ENCODE measurements around the gene ERC2. TPM values are rescaled to one million over a fixed set of nuclear protein-coding genes. Genes with fewer than 3 reads are reported as not detected.

Gene ERC2
- total RNA-seq, 1 experiment from 2014 or later: 0.59 TPM

GRCh38 chr3:56257826-56258225 lies 210.4 kb downstream of the ERC2 start:
- no peak for DNase-seq (ENCODE audit: low read depth)

DNA sequence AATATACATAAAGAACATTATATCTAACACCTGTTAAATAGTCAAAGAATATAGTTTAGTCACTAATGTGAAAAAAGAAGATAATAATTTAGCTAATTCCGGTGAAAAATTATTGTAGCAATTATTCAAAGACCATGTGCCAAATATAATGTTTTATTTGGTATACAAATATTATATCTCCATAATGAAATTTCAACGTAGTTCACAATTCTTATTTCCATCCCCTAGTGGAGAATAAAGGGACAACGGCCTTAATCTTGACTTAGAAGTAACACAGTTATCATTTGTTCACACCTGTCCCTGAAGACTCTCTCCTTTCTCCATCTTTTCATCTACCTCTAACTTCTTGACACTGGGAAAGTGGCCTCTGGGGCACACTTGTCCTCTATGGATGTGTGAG lies 213.4 kb downstream of the ERC2 start:
- no peak for DNase-seq (ENCODE audit: low read depth)

DNA sequence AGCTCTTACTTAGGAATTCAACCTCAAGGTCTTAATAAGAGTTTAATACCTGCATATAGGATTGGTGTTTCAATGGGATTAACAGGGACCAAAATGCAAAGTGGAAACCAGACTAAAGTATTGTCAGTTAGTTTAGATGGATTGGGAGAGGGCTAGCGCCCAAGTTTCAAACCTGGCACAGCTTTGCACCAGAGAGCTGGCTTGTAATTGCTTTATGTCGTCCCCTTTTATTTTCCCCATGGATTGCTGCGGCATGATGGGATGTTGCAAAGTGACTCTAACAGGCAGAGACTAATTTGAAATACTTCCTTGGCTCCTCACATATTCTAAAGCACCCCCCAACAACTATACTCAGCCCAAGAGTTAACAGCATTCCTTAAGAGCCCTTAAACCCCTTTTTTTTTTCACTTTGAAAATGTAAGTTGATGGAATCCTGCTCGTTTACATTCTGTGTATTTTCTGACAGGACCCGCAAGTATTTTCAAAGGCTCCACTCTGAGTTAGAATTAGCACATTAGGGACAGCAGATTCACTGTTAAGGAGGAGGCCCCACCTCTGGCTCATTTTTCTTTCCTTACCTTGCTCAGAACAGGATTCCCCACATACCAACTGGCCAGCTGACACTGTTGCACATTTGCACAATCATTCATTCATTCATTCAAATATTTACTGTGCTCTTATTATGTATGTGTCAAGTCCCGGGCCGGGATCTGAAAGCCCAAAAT lies 214.2 kb downstream of the ERC2 start:
- no peak for DNase-seq (ENCODE audit: low read depth)

GRCh38 chr3:56251343-56251945 lies 216.8 kb downstream of the ERC2 start:
- DNase-seq (ENCODE audit: low read depth): peak; percentile 52

DNA sequence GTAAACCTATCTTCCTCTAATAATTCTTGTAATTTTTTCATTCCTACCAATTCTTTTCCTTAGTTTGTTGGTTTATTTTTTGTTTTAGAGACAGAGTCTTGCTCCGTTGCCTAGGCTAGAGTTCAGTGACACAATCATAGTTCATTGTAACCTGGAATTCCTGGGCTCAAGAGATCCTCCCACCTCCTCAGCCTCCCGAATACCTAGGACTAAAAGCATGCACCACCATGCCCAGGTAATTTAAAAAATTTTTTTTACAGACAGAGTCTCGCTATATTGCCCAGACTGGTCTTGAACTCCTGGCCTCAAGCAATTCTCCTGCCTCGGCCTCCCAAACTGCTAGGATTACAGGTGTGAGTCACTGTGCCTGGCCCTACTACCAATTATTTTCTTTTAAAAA lies 220.2 kb downstream of the ERC2 start:
- no peak for DNase-seq (ENCODE audit: low read depth)

DNA sequence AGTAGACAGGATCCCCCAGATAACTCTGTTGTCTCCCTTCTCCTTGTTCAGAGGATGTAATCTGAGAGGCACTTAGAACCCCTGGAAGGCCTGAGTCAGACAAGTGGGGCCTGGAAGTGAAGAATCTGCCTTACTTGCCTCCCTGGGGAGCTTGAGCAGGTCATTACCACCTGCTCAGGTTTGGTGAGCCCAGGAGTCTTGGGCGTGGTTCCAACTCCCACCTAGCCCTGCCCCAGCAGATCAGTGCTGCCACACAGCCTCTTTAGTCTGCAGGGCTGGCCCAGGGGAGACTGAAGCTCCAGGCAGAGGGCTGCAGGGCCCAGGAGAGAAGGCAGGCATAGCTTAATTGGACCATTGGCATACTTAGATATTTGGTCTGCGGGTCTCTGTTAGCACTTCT lies 230.0 kb downstream of the ERC2 start:
- no peak for DNase-seq (ENCODE audit: low read depth)

- DNase-seq (ENCODE audit: low read depth): no peak
These were observed 234.5 kb downstream of the ERC2 start for GRCh38 chr3:56233742-56234141.

GRCh38 chr3:56229311-56229710 lies 239.0 kb downstream of the ERC2 start:
- DNase-seq (ENCODE audit: low read depth): no peak

- no peak for DNase-seq (ENCODE audit: low read depth)
These were observed 245.4 kb downstream of the ERC2 start for GRCh38 chr3:56222866-56223265.

DNA sequence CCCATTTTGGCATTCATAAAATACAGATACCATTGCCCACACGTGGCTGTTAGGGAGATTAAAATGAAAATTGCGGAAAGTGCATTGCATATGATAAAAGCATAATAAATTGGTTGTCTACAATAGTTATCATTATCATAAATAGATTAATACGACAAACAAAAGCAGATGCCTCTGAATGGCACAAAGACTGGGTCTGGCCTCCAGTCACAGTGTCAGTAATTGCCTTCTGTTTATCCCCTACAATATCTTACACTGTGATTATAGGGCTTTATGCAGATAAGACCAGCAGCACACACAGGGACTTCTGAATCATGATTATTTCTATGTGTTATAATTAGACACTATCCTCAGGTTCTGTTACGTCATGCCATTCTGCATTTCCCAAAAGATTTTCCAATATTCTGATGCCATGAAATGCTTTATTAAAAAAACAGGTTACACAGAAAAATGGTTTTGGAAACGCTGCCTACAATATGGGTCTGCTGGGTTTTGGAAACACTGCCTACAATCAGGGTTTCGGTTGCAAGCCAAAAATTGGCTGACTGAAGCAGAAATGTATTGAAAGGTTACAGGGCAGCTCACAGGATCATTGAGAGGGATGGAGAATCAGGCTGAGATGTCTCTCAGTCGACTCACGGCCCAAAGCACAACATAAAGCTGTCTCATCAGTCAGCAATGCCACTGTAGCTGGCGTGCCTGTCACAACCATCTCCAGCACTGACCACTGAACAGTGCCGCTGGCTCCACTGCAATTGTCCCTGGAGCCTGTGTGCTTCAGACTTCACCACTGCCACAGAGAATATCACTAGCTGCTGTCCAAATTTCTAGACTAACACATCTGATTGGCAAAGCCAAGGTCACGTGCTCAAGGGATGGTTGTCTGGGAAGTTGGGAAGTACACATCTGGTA lies 248.1 kb downstream of the ERC2 start:
- no peak for DNase-seq (ENCODE audit: low read depth)

DNA sequence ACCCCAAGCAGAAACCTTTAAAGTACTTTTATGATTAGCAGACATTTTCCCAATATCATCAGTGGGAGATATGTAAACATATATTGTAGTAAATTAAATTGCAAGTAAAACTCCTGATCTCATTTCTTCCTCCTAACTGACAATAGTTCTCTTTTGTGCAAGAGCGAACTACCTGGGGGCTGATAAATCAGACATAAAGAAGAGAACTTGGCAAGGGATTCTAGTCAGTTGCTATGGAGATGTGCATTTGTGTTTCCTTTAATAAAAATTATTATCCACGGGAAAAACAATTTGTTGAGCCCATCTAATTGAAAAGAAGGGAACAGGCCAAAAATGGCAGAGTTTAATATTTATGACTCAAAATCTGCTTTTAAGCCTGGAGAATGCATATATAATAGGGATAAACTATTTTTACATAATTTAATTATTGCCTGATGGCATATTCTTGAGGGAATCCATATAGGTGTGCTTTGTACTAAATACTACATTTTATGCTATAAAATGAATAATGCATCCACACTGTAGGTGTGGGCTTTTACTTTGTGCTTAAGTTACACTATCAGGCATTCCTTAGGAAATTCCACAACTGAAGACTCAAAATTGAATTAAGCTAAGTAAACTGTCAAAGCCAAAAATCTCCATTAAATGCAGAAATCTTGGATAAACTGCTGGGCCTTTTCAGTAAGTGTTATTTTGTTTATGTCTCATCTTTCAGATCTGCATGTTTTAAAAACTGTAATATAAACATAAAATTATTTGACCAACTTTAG lies 258.1 kb downstream of the ERC2 start:
- no peak for DNase-seq (ENCODE audit: low read depth)

DNA sequence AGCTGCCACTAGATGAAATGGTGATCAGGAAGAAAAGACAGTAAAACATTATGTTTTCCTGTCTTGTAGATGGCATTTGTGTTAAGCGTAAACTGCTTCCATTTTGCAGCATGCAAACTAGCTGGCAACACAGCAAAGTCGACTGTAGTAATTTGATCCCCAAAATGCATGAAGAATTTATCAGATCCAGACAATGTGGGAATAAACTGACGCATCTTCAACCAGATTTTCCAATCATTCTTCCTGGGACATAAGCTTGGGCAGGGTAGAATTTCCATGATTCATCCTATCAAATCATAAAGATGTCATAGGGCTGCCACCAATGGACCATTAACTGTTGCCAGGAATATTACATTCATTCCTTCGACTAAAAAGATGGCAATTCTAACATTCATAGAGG lies 260.3 kb downstream of the ERC2 start:
- peak; percentile 3 for DNase-seq (ENCODE audit: low read depth)

- DNase-seq (ENCODE audit: low read depth): no peak
These were observed 262.9 kb downstream of the ERC2 start for GRCh38 chr3:56205406-56205805.

DNA sequence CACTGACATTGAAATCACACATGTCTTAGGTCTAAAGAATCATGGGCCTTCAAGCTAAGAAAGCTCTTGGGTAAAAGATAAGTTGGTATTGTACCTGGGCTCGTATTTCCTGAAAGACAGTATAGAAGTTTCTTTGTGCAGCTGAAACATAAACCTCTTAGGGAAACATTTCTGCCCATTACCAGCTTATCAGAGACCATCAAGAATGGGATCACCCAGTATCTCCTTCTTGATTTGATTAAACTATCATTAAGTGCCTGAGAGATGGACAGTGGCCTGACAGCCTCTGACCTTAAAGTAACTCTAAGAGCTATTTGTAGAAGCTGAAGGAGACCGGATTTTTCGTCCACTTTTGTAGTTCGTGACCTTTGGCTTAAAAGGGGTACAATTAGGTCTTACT lies 265.3 kb downstream of the ERC2 start:
- no peak for DNase-seq (ENCODE audit: low read depth)

- DNase-seq (ENCODE audit: low read depth): no peak
These were observed 266.9 kb downstream of the ERC2 start for GRCh38 chr3:56201407-56201806.

GRCh38 chr3:56200251-56200650 lies 268.0 kb downstream of the ERC2 start:
- DNase-seq (ENCODE audit: low read depth): no peak

DNA sequence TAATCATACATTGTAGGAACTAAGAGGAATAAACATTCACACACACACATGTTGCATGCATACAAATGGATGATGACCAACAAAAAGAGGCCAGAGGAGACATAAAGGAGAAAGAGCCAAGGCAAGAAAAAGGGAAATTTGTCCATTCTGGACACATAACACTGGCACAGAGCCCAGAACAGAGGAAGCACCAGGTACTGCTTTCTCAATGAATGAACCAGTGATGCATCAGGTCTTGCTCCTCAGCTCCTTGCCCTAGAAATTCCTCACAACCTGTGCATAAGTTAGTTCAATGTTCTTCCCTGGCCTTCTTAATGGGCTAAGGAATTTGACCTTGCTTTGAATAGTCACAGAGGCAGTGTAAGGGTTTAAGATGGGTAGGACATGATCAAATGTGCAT lies 270.3 kb downstream of the ERC2 start:
- no peak for DNase-seq (ENCODE audit: low read depth)

DNA sequence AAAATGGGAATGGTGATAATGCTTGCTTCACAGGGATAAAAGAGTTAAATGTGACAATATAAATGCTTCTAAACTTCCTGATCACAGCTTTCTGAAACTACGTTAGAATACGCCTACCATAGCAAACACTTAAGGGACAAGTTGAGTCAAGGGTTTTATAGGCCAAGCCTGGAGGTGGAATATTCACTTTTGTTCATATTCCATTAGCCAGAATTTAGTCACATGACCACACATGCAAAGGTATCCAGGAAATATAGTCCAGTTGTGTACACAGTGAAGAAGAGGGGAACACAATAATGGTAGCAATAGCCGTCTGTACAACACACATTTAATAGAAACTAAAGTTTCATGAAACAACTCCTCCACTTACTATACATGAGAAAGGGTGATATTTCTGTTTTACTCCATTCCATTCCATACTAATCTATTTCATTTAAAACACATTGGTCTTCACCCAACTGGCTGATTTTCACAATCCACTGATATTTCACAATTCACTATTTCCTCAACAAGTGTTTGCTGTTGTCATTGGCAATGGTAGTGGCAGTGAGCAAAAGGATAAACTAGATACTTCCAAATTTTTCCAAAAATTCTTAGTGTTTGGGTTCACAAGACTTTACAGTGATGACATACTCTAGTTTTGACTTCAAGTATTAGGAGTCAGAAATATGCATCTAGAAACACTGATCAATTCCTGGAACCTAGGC lies 270.9 kb downstream of the ERC2 start:
- no peak for DNase-seq (ENCODE audit: low read depth)

GRCh38 chr3:56196700-56197099 lies 271.6 kb downstream of the ERC2 start:
- no peak for DNase-seq (ENCODE audit: low read depth)

- no peak for DNase-seq (ENCODE audit: low read depth)
These were observed 274.7 kb downstream of the ERC2 start for GRCh38 chr3:56193519-56193918.

GRCh38 chr3:56192001-56192400 lies 276.3 kb downstream of the ERC2 start:
- no peak for DNase-seq (ENCODE audit: low read depth)
